Colonic mucosa (tissue), 4 donors: Measurements from ENCODE around the gene KYAT1. TPM values are rescaled to one million over a fixed set of nuclear protein-coding genes. Genes with fewer than 3 reads are reported as not detected.
"Not testable (repeated sequence)": the region's sequence is repeated elsewhere in the genome, so short reads cannot be mapped to it uniquely, and the experiment has no call there.

Experiments used
- DNase-seq: peaks from one replicate; pipeline ENCODE4 v3.0.0-alpha.2; 2020
- H3K27ac ChIP-seq: fragments of 200-600 bp; one replicate; pipeline ENCODE4 v1.8.0; 2021
- H3K27me3 ChIP-seq: fragments of 200-600 bp; one replicate; pipeline ENCODE4 v1.8.0; 2021
- H3K36me3 ChIP-seq: fragments of 200-600 bp; one replicate; pipeline ENCODE4 v1.8.0; 2021
- H3K4me1 ChIP-seq: fragments of 200-600 bp; one replicate; pipeline ENCODE4 v1.8.0; 2021; ENCODE audit warnings: mild to moderate bottlenecking
- H3K4me3 ChIP-seq: fragments of 200-600 bp; one replicate; pipeline ENCODE4 v1.8.0; 2021
- H3K9ac ChIP-seq, 2 donors: one replicate each; pipeline ENCODE4 v1.7.0; 2013; ENCODE audit warnings: control low read depth in 2 of 2, low read depth in 2 of 2, low read length in 2 of 2
- H3K9me3 ChIP-seq: fragments of 200-600 bp; one replicate; pipeline ENCODE4 v1.8.0; 2021
- CTCF ChIP-seq: fragments of 200-600 bp; IDR thresholded peaks from one replicate; pipeline ENCODE4 v1.8.0; 2022; ENCODE audit warnings: antibody characterized with exemption, mild to moderate bottlenecking
- intact Hi-C: fragments of 100-400 bp; cut with DNase I; formaldehyde crosslinking; loops from one replicate; pipeline ENCODE4 v1.14.1; 2022
- total RNA-seq, 2 donors: library from RNA; stranded (reverse); fragmentation: NEBNext Ultra II Directional in 1 of 2; extraction: Animal tissue kit (Norgen Biotek cat#: 25700) in 1 of 2; gene quantifications; one replicate each; pipeline ENCODE4 v1.2.1, GENCODE V29; 2021
- donor health status: healthy.
- donor health status: DM: no; HTN: no; CAD: no.
- donor health status: DM: no; HTN: no; CAD: no.

KYAT1 gene
- total RNA-seq, 2 donors from 2014 or later = 2.0 to 5.1 TPM

- Histone ChIP-seq H3K9ac (peak overlapping the region; percentile 87 to 97), H3K27me3 (no peaks in the 10 kb centered on the region), H3K9me3 (no peaks in the 10 kb centered on the region), H3K4me1 (peaks cover 7% of the 10 kb centered on the region), H3K4me3 (peak overlapping the region; percentile 95), H3K36me3 (peaks cover 6% of the 10 kb centered on the region), H3K27ac (peak overlapping the region; percentile 86)
- no peak for DNase-seq
- no peak for TF ChIP-seq CTCF
- intact Hi-C loops = no loop called here
Observed at GRCh38 chr9:128882677-128883603, 1.2 kb upstream of the KYAT1 start.

GRCh38 chr9:128877852-128878251 is 3.9 kb downstream of the KYAT1 start:
- Histone ChIP-seq H3K4me3 (no peak overlapping the region), H3K36me3 (no peaks in the 10 kb centered on the region), H3K9me3 (no peaks in the 10 kb centered on the region), H3K27me3 (no peaks in the 10 kb centered on the region), H3K4me1 (no peaks in the 10 kb centered on the region), H3K27ac (no peak overlapping the region), H3K9ac (no peak overlapping the region)
- DNase-seq = no peak
- intact Hi-C loops = no loop called here
- TF ChIP-seq CTCF = no peak

- DNase-seq, H3K9me3 ChIP-seq, H3K4me1 ChIP-seq, H3K27ac ChIP-seq, H3K4me3 ChIP-seq, H3K9ac ChIP-seq, H3K27me3 ChIP-seq, intact Hi-C loops, H3K36me3 ChIP-seq: not testable (repeated sequence)
Observed at GRCh38 chr9:128870941-128871265, 10.8 kb downstream of the KYAT1 start.

GRCh38 chr9:128870128-128870940 is 11.4 kb downstream of the KYAT1 start:
- intact Hi-C loops = no loop called here
- TF ChIP-seq CTCF = no peak
- no peaks in the 10 kb centered on the region for H3K36me3 ChIP-seq
- H3K9me3 ChIP-seq = no peaks in the 10 kb centered on the region
- no peak overlapping the region for H3K4me3 ChIP-seq
- H3K27ac ChIP-seq = no peak overlapping the region
- no peaks in the 10 kb centered on the region for H3K27me3 ChIP-seq
- H3K4me1 ChIP-seq = no peaks in the 10 kb centered on the region
- no peak overlapping the region for H3K9ac ChIP-seq
- no peak for DNase-seq

- no peak overlapping the region for H3K4me3 ChIP-seq
- no peak overlapping the region for H3K9ac ChIP-seq
- H3K4me1 ChIP-seq = no peaks in the 10 kb centered on the region
- TF ChIP-seq CTCF = peak; percentile 94
- no peak overlapping the region for H3K27ac ChIP-seq
- H3K36me3 ChIP-seq = no peaks in the 10 kb centered on the region
- H3K27me3 ChIP-seq = no peaks in the 10 kb centered on the region
- DNase-seq = peak; percentile 77
- H3K9me3 ChIP-seq = no peaks in the 10 kb centered on the region
- intact Hi-C loops = loop anchor here (2.0 kb wide), 1 partner anchor 65 kb away; no protein-coding TSS in a partner anchor
Observed at GRCh38 chr9:128863647-128864046, 18.1 kb downstream of the KYAT1 start.
